BLaER1 (cell line): ENCODE data around the gene TFDP1.
"Not testable (repeated sequence)": the region's sequence is repeated elsewhere in the genome, so short reads cannot be mapped to it uniquely, and the experiment has no call there.

ENCODE experiments used
- H3K27ac ChIP-seq: shearing (Covaris generic); formaldehyde crosslinking; 2 replicates; pipeline ENCODE4 v1.8.1; 2022
- H3K27me3 ChIP-seq: shearing (Covaris generic); formaldehyde crosslinking; 2 replicates; pipeline ENCODE4 v1.8.1; 2022
- H3K36me3 ChIP-seq: shearing (Covaris generic); formaldehyde crosslinking; 2 replicates; pipeline ENCODE4 v1.8.1; 2022
- H3K4me1 ChIP-seq: shearing (Covaris generic); formaldehyde crosslinking; 2 replicates; pipeline ENCODE4 v1.8.1; 2022
- H3K4me2 ChIP-seq: shearing (Covaris generic); formaldehyde crosslinking; 2 replicates; pipeline ENCODE4 v1.8.1; 2022
- H3K4me3 ChIP-seq: shearing (Covaris generic); formaldehyde crosslinking; 2 replicates; pipeline ENCODE4 v1.8.1; 2022
- H3K9ac ChIP-seq: shearing (Covaris generic); formaldehyde crosslinking; 2 replicates; pipeline ENCODE4 v1.8.1; 2022
- H3K9me3 ChIP-seq: shearing (Covaris generic); formaldehyde crosslinking; 2 replicates; pipeline ENCODE4 v1.8.1; 2022
- H4K20me1 ChIP-seq: shearing (Covaris generic); formaldehyde crosslinking; 2 replicates; pipeline ENCODE4 v1.8.1; 2022
- Cebpa-rat ChIP-seq: shearing (Covaris generic); IDR thresholded peaks from 2 replicates; pipeline ENCODE4 v1.8.1; 2022

TFDP1 gene

DNA sequence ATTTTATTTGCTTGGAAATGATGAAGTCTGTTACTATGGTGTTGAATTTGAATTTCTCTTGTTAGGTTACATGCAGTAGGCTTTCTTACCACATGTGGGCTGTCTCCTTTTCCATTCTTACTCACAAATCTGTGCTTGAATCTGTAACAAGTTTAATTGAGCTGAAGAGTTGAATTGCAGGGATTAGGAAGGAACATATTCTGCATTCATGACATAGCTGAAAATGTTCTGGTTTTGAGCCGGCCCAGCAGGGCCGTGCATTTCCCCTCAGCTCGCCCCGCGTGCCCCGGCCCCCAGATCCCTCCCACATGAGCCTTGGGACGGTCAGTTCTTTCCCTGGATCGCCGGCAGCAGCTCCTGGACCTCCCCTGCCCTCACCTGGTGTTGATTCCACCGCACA, 28.1 kb downstream of the TFDP1 start:
- TF ChIP-seq Cebpa-rat = no peak
- Histone ChIP-seq H3K27ac (no peak overlapping the region), H3K27me3 (no peaks in the 10 kb centered on the region), H3K4me1 (peaks cover 35% of the 10 kb centered on the region), H3K4me3 (no peak overlapping the region), H3K9me3 (no peaks in the 10 kb centered on the region), H3K9ac (no peak overlapping the region), H4K20me1 (peaks cover 100% of the 10 kb centered on the region), H3K4me2 (no peak overlapping the region), H3K36me3 (peaks cover 100% of the 10 kb centered on the region)

DNA sequence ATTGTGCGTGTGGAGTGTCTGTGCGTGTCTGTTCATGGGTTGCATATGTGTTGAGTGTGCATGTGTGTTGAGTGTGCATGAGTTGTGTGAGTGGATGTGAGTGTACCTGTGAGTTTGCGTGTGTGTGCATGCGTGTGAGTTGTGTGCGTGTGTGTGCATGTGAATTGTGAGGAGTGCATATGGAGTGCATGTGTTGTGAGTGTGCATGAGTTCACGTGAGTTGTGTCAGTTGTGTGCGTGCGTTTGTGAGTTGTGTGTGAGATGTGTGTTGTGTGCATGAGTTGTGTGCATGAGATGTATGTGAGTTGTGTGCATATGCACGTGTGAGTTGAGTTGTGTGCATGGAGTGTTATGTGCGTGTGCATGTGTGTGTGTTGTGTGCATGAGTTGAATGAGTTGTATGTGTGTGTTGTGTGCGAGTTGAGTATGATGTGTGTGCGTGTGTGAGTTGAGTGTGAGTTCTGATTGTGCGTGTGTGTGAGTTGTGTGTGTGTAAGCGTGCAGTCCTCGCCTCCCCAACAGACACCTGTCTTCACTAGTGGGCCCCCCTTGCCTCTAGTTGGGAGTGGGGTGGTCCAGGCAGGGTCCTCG, 29.3 kb downstream of the TFDP1 start:
- H3K4me2 ChIP-seq = no peak overlapping the region
- no peak overlapping the region for H3K4me3 ChIP-seq
- peaks cover 22% of the 10 kb centered on the region for H3K4me1 ChIP-seq
- H3K36me3 ChIP-seq = peaks cover 99% of the 10 kb centered on the region
- H3K27me3 ChIP-seq = no peaks in the 10 kb centered on the region
- no peak for TF ChIP-seq Cebpa-rat
- H3K9ac ChIP-seq = no peak overlapping the region
- H3K27ac ChIP-seq = no peak overlapping the region
- peaks cover 100% of the 10 kb centered on the region for H4K20me1 ChIP-seq
- H3K9me3 ChIP-seq = no peaks in the 10 kb centered on the region

DNA sequence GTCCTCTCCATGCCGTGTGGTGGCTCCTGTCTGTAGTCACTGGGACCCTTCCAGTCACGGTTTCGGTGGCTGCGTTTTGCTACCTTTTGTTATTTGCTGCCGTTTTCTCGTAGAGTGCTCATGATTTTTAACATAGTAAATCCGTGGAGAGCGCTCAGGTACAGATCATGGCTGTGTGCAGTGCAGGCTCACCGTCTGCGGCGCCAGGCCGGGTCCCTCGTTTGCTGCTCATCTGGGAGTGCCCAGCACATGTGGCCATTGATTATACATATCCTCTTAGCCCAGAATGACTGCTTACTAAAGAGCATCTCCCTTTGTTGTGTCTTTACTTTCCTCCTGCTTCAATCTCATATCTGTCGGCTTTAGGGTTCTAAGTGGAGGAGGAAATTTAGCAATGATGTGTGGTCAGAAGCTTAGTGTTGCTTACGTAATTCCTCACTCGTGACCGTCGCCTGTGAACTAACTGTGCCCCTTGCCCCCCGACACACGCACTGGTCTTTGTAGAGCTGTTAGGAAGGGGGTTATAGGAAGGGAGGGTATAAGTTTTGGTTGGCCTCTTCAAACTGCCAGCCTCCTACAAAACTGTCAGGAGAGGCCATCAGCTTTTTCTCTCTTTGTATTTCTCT, 31.8 kb downstream of the TFDP1 start:
- Histone ChIP-seq H3K4me3 (no peak overlapping the region), H3K9me3 (no peaks in the 10 kb centered on the region), H3K9ac (no peak overlapping the region), H3K36me3 (peaks cover 93% of the 10 kb centered on the region), H3K27me3 (no peaks in the 10 kb centered on the region), H3K4me2 (no peak overlapping the region), H3K4me1 (peaks cover 11% of the 10 kb centered on the region), H4K20me1 (peaks cover 100% of the 10 kb centered on the region), H3K27ac (no peak overlapping the region)
- TF ChIP-seq Cebpa-rat = no peak

GRCh38 chr13:113616991-113617749, 32.6 kb downstream of the TFDP1 start:
- H4K20me1 ChIP-seq = peaks cover 100% of the 10 kb centered on the region
- H3K27me3 ChIP-seq = no peaks in the 10 kb centered on the region
- H3K36me3 ChIP-seq = peaks cover 93% of the 10 kb centered on the region
- no peak overlapping the region for H3K4me2 ChIP-seq
- no peaks in the 10 kb centered on the region for H3K9me3 ChIP-seq
- H3K4me3 ChIP-seq = no peak overlapping the region
- no peak overlapping the region for H3K9ac ChIP-seq
- H3K4me1 ChIP-seq = peaks cover 11% of the 10 kb centered on the region
- no peak for TF ChIP-seq Cebpa-rat
- H3K27ac ChIP-seq = no peak overlapping the region

- H3K4me2 ChIP-seq = no peak overlapping the region
- H3K4me1 ChIP-seq = peaks cover 11% of the 10 kb centered on the region
- peaks cover 93% of the 10 kb centered on the region for H3K36me3 ChIP-seq
- H3K27me3 ChIP-seq = no peaks in the 10 kb centered on the region
- H3K27ac ChIP-seq = no peak overlapping the region
- no peak for TF ChIP-seq Cebpa-rat
- no peak overlapping the region for H3K9ac ChIP-seq
- H4K20me1 ChIP-seq = peaks cover 100% of the 10 kb centered on the region
- no peak overlapping the region for H3K4me3 ChIP-seq
- no peaks in the 10 kb centered on the region for H3K9me3 ChIP-seq
These were observed 33.4 kb downstream of the TFDP1 start for GRCh38 chr13:113617961-113618360.

GRCh38 chr13:113618455-113618854, 33.9 kb downstream of the TFDP1 start:
- no peaks in the 10 kb centered on the region for H3K9me3 ChIP-seq
- no peaks in the 10 kb centered on the region for H3K27me3 ChIP-seq
- peaks cover 11% of the 10 kb centered on the region for H3K4me1 ChIP-seq
- peaks cover 100% of the 10 kb centered on the region for H4K20me1 ChIP-seq
- no peak overlapping the region for H3K4me2 ChIP-seq
- no peak for TF ChIP-seq Cebpa-rat
- H3K27ac ChIP-seq = no peak overlapping the region
- H3K36me3 ChIP-seq = peaks cover 93% of the 10 kb centered on the region
- H3K9ac ChIP-seq = no peak overlapping the region
- no peak overlapping the region for H3K4me3 ChIP-seq

DNA sequence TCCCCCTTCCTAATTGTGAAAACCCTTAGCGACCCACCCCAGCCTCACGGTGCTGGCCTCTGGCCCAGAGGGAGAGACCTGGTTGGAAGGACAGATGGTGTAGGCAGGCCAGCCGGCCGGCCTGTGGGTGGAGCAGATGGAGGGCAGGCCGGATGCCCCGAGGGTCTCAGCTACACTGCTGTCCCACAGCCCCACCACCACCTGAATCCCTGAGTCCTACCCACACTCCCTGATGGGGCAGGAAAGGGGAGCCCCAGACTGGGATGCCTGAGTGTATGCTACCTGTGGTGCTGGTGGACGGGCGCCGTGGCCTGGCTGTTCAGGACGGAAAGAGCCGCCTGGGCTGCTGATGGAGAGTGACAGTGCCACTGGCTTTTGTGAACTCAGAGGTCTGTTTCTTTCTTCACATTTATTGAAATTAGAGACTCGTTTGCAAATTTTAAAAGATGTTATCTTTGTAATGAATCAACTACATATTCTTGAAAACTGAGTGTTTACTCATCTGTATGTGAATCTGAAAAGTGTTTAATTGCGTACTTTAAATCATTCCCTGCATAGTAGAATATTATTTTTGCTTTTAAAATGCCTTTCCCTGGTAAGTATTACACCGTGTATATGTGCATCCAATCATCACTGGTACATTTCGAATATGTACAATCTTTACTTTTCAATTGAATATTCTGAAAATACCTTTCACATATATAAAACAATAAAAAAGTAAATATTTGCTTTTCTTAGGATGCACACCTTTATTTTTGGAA, 35.7 kb downstream of the TFDP1 start:
- Histone ChIP-seq H3K27ac (peak overlapping the region; percentile 22; the same call in 1 of the 2 replicates), H3K27me3 (no peaks in the 10 kb centered on the region), H4K20me1 (peaks cover 100% of the 10 kb centered on the region), H3K4me2 (no peak overlapping the region), H3K4me1 (peaks cover 11% of the 10 kb centered on the region), H3K9me3 (no peaks in the 10 kb centered on the region), H3K9ac (no peak overlapping the region), H3K4me3 (no peak overlapping the region), H3K36me3 (peaks cover 90% of the 10 kb centered on the region)
- no peak for TF ChIP-seq Cebpa-rat

GRCh38 chr13:113621046-113621445, 36.5 kb downstream of the TFDP1 start:
- H3K4me1 ChIP-seq = peaks cover 11% of the 10 kb centered on the region
- no peaks in the 10 kb centered on the region for H3K9me3 ChIP-seq
- H3K36me3 ChIP-seq = peaks cover 90% of the 10 kb centered on the region
- H4K20me1 ChIP-seq = peaks cover 100% of the 10 kb centered on the region
- no peak for TF ChIP-seq Cebpa-rat
- no peak overlapping the region for H3K9ac ChIP-seq
- no peak overlapping the region for H3K4me2 ChIP-seq
- H3K27ac ChIP-seq = no peak overlapping the region
- no peaks in the 10 kb centered on the region for H3K27me3 ChIP-seq
- no peak overlapping the region for H3K4me3 ChIP-seq

- H3K4me2 ChIP-seq, H3K4me3 ChIP-seq, H3K27me3 ChIP-seq, H3K9me3 ChIP-seq, H3K9ac ChIP-seq, H3K27ac ChIP-seq: not testable (repeated sequence)
- Histone ChIP-seq H3K36me3 (peaks cover 89% of the 10 kb centered on the region), H4K20me1 (peaks cover 100% of the 10 kb centered on the region), H3K4me1 (peaks cover 10% of the 10 kb centered on the region)
These were observed 36.9 kb downstream of the TFDP1 start for GRCh38 chr13:113621498-113621897.

DNA sequence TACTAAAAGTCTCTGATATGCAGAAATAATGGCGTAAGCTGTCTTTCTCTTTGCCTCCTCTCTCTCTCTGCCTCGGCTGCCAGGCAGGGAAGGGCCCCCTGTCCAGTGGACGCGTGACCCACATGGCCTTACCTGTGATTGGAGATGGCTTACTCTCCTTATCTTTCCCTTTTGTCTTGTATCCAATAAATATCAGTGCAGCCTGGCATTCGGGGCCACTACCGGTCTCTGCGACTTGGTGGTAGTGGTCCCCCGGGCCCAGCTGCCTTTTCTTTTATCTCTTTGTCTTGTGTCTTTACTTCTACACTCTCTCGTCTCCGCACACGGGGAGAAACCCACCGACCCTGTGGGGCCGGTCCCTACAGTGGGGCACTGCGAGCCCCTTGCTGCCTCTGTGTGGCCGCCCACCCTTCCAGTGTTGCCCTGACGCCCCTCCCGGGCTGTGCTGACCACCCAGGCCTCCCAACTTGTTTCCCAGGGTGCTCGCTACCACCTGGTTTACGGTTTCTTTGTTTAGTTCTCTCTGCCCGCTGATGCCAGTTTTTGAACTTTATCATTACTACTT, 37.5 kb downstream of the TFDP1 start:
- not testable (repeated sequence) for H3K9me3 ChIP-seq, H3K4me2 ChIP-seq, H3K4me1 ChIP-seq, H3K9ac ChIP-seq, H3K27me3 ChIP-seq, H3K27ac ChIP-seq, H3K4me3 ChIP-seq
- peaks cover 100% of the 10 kb centered on the region for H4K20me1 ChIP-seq
- H3K36me3 ChIP-seq = peaks cover 89% of the 10 kb centered on the region
